GM23248 (cell line): Measurements from ENCODE around the gene PSAP. TPM values are rescaled to one million over a fixed set of nuclear protein-coding genes. Genes with fewer than 3 reads are reported as not detected.

Source experiments
- DNase-seq: peaks from one replicate; pipeline ENCODE4 v3.0.0-alpha.2; 2015
- H2AFZ ChIP-seq: fragments of 200-600 bp; sonication (generic); 2 replicates; pipeline ENCODE4 v1.6.1; 2016; ENCODE audit warnings: antibody characterized with exemption
- H3F3A ChIP-seq: fragments of 200-600 bp; sonication (generic); 2 replicates; pipeline ENCODE4 v1.6.1; 2016; ENCODE audit warnings: mild to moderate bottlenecking, antibody characterized with exemption, mixed run types; ENCODE audit not compliant: insufficient read depth
- H3K27ac ChIP-seq: fragments of 200-600 bp; sonication (generic); 2 replicates; pipeline ENCODE4 v1.5.1; 2016; ENCODE audit warnings: mild to moderate bottlenecking
- H3K27me3 ChIP-seq: fragments of 200-600 bp; sonication (generic); replicated peaks from 2 replicates; pipeline ENCODE4 v1.6.1; 2016; ENCODE audit warnings: mild to moderate bottlenecking; ENCODE audit not compliant: insufficient read depth
- H3K36me3 ChIP-seq: fragments of 200-600 bp; sonication (generic); 2 replicates; pipeline ENCODE4 v1.6.1; 2016; ENCODE audit warnings: low read depth, mild to moderate bottlenecking
- H3K4me1 ChIP-seq: fragments of 200-600 bp; sonication (generic); 2 replicates; pipeline ENCODE4 v1.6.1; 2016; ENCODE audit warnings: mild to moderate bottlenecking; ENCODE audit not compliant: insufficient read depth
- H3K4me2 ChIP-seq: fragments of 200-600 bp; sonication (generic); one replicate; pipeline ENCODE4 v1.6.1; 2016; ENCODE audit warnings: mild to moderate bottlenecking; ENCODE audit not compliant: unreplicated experiment
- H3K4me3 ChIP-seq: fragments of 200-600 bp; sonication (generic); 2 replicates; pipeline ENCODE4 v1.5.1; 2016; ENCODE audit warnings: mild to moderate bottlenecking
- H3K79me2 ChIP-seq: fragments of 200-600 bp; sonication (generic); 2 replicates; pipeline ENCODE4 v1.6.1; 2016; ENCODE audit warnings: mild to moderate bottlenecking; ENCODE audit not compliant: insufficient read depth
- H3K9ac ChIP-seq: fragments of 200-600 bp; sonication (generic); 2 replicates; pipeline ENCODE4 v1.6.1; 2016; ENCODE audit warnings: mild to moderate bottlenecking
- H3K9me2 ChIP-seq: fragments of 200-600 bp; sonication (generic); 2 replicates; pipeline ENCODE4 v1.6.1; 2016; ENCODE audit warnings: mixed run types, mild to moderate bottlenecking, moderate library complexity; ENCODE audit not compliant: insufficient read depth
- H3K9me3 ChIP-seq: fragments of 200-600 bp; sonication (generic); one replicate; pipeline ENCODE4 v1.6.1; 2017; ENCODE audit warnings: low read depth
- H4K20me1 ChIP-seq: fragments of 200-600 bp; sonication (generic); 2 replicates; pipeline ENCODE4 v1.6.0; 2016; ENCODE audit not compliant: insufficient read depth
- EZH2 ChIP-seq: fragments of 200-600 bp; sonication (generic); IDR thresholded peaks from 2 replicates; pipeline ENCODE4 v1.6.1; 2018; ENCODE audit warnings: antibody characterized with exemption, mild to moderate bottlenecking; ENCODE audit not compliant: insufficient read depth, poor library complexity, severe bottlenecking
- EZH2phosphoT487 ChIP-seq: fragments of 200-600 bp; sonication (generic); IDR thresholded peaks from 2 replicates; pipeline ENCODE4 v1.6.1; 2018; ENCODE audit warnings: antibody characterized with exemption, moderate library complexity, mild to moderate bottlenecking, low read depth; ENCODE audit not compliant: insufficient read depth
- WGBS, 2 experiments: methylation state at CpG; one replicate each; pipeline ENCODE4 v1.1.6; 2015 to 2017; ENCODE audit warnings: low lambda C conversion rate in 2 of 2, low coverage in 1 of 2; ENCODE audit errors: missing lambda C conversion rate in 2 of 2; 5-methylcytosine and 5-hydroxymethylcytosine counted together
- in situ Hi-C: fragments of 300-500 bp; cut with MboI; formaldehyde crosslinking; loops from 2 replicates; pipeline ENCODE4 v1.15.0; 2020
- polyA plus RNA-seq: library from polyadenylated mRNA; unstranded; fragments of >200 nt; fragmentation: Nextera tagmentation; extraction: Ambion mirVana; gene quantifications from 2 replicates; pipeline ENCODE4 v1.2.1, GENCODE V29; 2016
- total RNA-seq: library from RNA; depleted of rRNA; stranded (reverse); fragments of >200 nt; shearing (Covaris generic); gene quantifications from 2 replicates; pipeline ENCODE4 v1.2.3, GENCODE V29; 2014

The PSAP gene
- total and polyA plus RNA-seq, 2 experiments from 2014 or later, result 715 to 1,142 TPM

DNA sequence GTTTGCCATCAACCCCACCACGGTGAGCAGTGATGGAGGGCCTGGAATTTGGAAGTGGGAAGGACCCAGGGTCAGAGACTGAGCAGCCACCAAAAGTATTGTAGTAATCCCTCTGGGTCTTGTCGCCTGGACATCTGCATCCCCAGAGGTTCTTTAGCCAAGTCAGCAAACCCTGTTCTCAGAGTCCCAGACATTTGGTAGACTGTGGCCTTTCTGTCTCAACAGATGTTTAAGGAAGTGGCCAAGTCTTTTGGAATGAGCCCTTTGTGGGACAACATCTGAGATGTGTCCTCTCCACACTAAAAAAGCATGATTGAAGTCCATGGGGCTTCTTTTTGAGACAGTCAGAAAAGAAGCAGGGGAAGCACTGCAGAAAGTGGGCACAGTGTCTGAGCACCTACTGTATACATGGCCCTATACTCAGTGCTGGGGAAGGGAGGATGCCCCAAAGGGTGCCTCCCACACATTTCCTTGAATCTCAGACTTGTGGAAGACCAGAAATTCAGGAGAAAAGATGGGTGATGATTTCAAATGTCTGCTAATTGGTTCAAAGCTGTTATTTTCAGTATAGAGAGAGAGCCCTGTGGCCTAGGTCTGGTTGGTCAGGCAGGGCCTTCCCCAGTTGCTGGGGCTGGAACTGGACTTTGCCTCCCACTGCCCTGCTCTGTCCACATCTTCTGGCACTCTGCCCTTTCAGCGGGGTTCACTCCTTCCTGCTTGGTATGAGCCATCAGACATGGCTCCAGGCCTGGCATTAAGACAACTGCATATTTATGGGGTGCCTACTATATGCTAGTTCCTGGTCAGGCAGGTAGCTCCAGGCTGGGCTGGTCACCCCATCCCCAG is 51.2 kb downstream of the PSAP start:
- no peak for TF ChIP-seq EZH2
- TF ChIP-seq EZH2phosphoT487, result no peak
- Histone ChIP-seq H3K9me2 (no peaks in the 10 kb centered on the region), H4K20me1 (no peaks in the 10 kb centered on the region), H3K9me3 (no peaks in the 10 kb centered on the region), H3K27ac (no peak overlapping the region), H3K4me3 (no peak overlapping the region), H3K4me1 (no peaks in the 10 kb centered on the region), H3F3A (no peaks in the 10 kb centered on the region), H3K27me3 (no peaks in the 10 kb centered on the region; the same call in 1 of the 2 replicates), H3K9ac (no peak overlapping the region), H3K79me2 (no peaks in the 10 kb centered on the region), H2AFZ (no peak overlapping the region), H3K36me3 (no peaks in the 10 kb centered on the region), H3K4me2 (no peak overlapping the region)
- 55 to 62% methylated on average over 3 of the region's 3 CpGs for WGBS, 2 experiments
- DNase-seq, result no peak
- in situ Hi-C loops, result no loop called here

GRCh38 chr10:71799112-71799511 is 51.9 kb downstream of the PSAP start:
- TF ChIP-seq EZH2, result no peak
- TF ChIP-seq EZH2phosphoT487, result no peak
- H3K36me3 ChIP-seq, result no peaks in the 10 kb centered on the region
- no peak overlapping the region for H3K4me3 ChIP-seq
- H3K79me2 ChIP-seq, result no peaks in the 10 kb centered on the region
- no peak overlapping the region for H3K27ac ChIP-seq
- no peaks in the 10 kb centered on the region for H3K9me3 ChIP-seq
- in situ Hi-C loops, result no loop called here
- H3K4me1 ChIP-seq, result no peaks in the 10 kb centered on the region
- H4K20me1 ChIP-seq, result no peaks in the 10 kb centered on the region
- H3K9ac ChIP-seq, result no peak overlapping the region
- WGBS, 2 experiments, result 63 to 64% methylated on average over 10 of the region's 10 CpGs
- H3K4me2 ChIP-seq, result no peak overlapping the region
- no peaks in the 10 kb centered on the region for H3K9me2 ChIP-seq
- no peaks in the 10 kb centered on the region for H3F3A ChIP-seq
- no peaks in the 10 kb centered on the region for H3K27me3 ChIP-seq
- no peak overlapping the region for H2AFZ ChIP-seq
- DNase-seq, result no peak

- H2AFZ ChIP-seq, result no peak overlapping the region
- no peak overlapping the region for H3K9ac ChIP-seq
- TF ChIP-seq EZH2phosphoT487 (no peak), EZH2 (no peak)
- no peak for DNase-seq
- H3K27ac ChIP-seq, result no peak overlapping the region
- no peaks in the 10 kb centered on the region for H3K4me1 ChIP-seq
- H3K9me2 ChIP-seq, result no peaks in the 10 kb centered on the region
- H3K4me2 ChIP-seq, result no peak overlapping the region
- no peaks in the 10 kb centered on the region for H3K9me3 ChIP-seq
- no peaks in the 10 kb centered on the region for H3K27me3 ChIP-seq
- 59 to 61% methylated on average over 6 of the region's 6 CpGs for WGBS, 2 experiments
- in situ Hi-C loops, result no loop called here
- H4K20me1 ChIP-seq, result no peaks in the 10 kb centered on the region
- H3K4me3 ChIP-seq, result no peak overlapping the region
- no peaks in the 10 kb centered on the region for H3F3A ChIP-seq
- no peaks in the 10 kb centered on the region for H3K79me2 ChIP-seq
- H3K36me3 ChIP-seq, result no peaks in the 10 kb centered on the region
Measured at GRCh38 chr10:71798308-71798624, 52.8 kb downstream of the PSAP start.

DNA sequence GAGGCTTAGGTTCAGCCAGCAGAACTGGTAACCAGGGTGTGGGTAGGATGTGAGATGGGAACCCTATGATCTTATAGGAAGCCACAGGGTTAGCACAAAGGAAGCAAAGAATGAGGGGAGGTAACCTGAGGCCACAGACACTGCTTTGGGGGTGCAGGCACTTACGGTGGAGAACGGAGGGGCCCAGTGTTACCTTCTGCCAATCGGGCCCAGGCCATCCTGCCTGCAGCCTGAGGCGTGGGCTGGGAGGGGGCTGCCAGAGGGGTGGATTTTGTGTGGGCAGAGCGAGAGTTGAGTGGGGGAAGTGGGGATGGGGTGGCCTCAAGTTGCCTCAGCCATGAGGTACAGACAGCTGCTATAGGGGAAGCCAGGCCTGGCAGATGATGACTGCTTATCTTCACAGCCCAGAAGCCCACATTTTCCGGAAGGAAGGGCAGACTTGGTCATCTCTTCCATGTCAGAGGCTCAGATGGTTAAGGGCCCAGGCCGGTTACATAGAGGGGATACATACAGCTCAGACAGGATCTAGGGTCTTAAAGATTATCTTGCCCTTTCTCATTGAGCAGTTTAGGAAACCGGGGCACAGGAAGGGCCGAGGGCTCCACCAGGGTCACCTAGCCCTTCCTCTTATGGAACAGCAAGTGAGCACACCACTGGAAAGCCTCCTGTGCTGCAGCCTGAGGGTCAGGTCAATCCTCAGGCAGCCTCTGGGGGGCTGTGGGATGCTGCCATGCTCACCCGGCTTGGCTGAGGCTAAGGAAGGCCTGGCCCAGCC is 53.3 kb downstream of the PSAP start:
- no peaks in the 10 kb centered on the region for H3K79me2 ChIP-seq
- no peaks in the 10 kb centered on the region for H3K9me3 ChIP-seq
- no peaks in the 10 kb centered on the region for H4K20me1 ChIP-seq
- no peak overlapping the region for H3K4me2 ChIP-seq
- H3K4me1 ChIP-seq, result no peaks in the 10 kb centered on the region
- in situ Hi-C loops, result no loop called here
- 62 to 67% methylated on average over 9 to 10 of the region's 10 CpGs for WGBS, 2 experiments
- no peak overlapping the region for H3K4me3 ChIP-seq
- no peaks in the 10 kb centered on the region for H3K36me3 ChIP-seq
- TF ChIP-seq EZH2, result no peak
- TF ChIP-seq EZH2phosphoT487, result no peak
- H3K27me3 ChIP-seq, result no peaks in the 10 kb centered on the region
- no peaks in the 10 kb centered on the region for H3K9me2 ChIP-seq
- no peak for DNase-seq
- H3K9ac ChIP-seq, result no peak overlapping the region
- H2AFZ ChIP-seq, result no peak overlapping the region
- no peak overlapping the region for H3K27ac ChIP-seq
- no peaks in the 10 kb centered on the region for H3F3A ChIP-seq
